Muscle of leg (tissue), 9 donors: ENCODE measurements around the gene CRABP2. TPM values are rescaled to one million over a fixed set of nuclear protein-coding genes. Genes with fewer than 3 reads are reported as not detected.

Experiments
- polyA plus RNA-seq, 8 donors: library from polyadenylated mRNA; unstranded; fragments of 120-200 nt; gene quantifications; one replicate each; pipeline versions ENCODE4 v1.2.1 to v1.2.3, GENCODE V29; 2013; ENCODE audit warnings: inconsistent platforms in 1 of 8, low replicate concordance in 1 of 8; ENCODE audit not compliant: insufficient read length in 8 of 8, insufficient read depth in 1 of 8
- total RNA-seq: library from RNA; stranded (reverse); fragments of 120-200 nt; gene quantifications from one replicate; pipeline ENCODE4 v1.2.4, GENCODE V29; 2013

The CRABP2 gene
- total and polyA plus RNA-seq, 9 donors = 209 to 376 (median 268) TPM

Other genes with a start within 250 kb of the CRABP2 start
- 16.8 TPM for gene MEF2D, start 204.8 kb downstream of the CRABP2 start, total RNA-seq
- gene MEF2D, start 204.8 kb downstream of the CRABP2 start, polyA plus RNA-seq = 10 to 100 TPM; 48.8 to 75.3 (median 60.8) TPM
- gene IQGAP3, start 133.0 kb downstream of the CRABP2 start, total RNA-seq = 5.3 TPM
- 10 to 100 TPM in 2 of 8 donors, 1 to 10 TPM in 6; 5.7 to 11.8 (median 8.7) TPM for gene IQGAP3, start 133.0 kb downstream of the CRABP2 start, polyA plus RNA-seq
- 0.09 TPM for gene TTC24, start 125.9 kb downstream of the CRABP2 start, total RNA-seq
- under 1 TPM; 0.05 to 0.61 (median 0.20) TPM for gene TTC24, start 125.9 kb downstream of the CRABP2 start, polyA plus RNA-seq
- 36.0 TPM for gene NAXE, start 113.8 kb downstream of the CRABP2 start, total RNA-seq
- gene NAXE, start 113.8 kb downstream of the CRABP2 start, polyA plus RNA-seq = 10 to 100 TPM; 24.9 to 33.9 (median 28.6) TPM
- gene GPATCH4, start 104.1 kb downstream of the CRABP2 start, total RNA-seq = 10.6 TPM
- 10 to 100 TPM; 23.7 to 32.9 (median 28.3) TPM for gene GPATCH4, start 104.1 kb downstream of the CRABP2 start, polyA plus RNA-seq
- 0.44 TPM for gene HAPLN2, start 86.2 kb downstream of the CRABP2 start, total RNA-seq
- under 1 TPM; 0.11 to 0.75 (median 0.41) TPM for gene HAPLN2, start 86.2 kb downstream of the CRABP2 start, polyA plus RNA-seq
- 0.58 TPM for gene BCAN, start 63.5 kb downstream of the CRABP2 start, total RNA-seq
- 1 to 10 TPM; 1.7 to 4.8 (median 2.9) TPM for gene BCAN, start 63.5 kb downstream of the CRABP2 start, polyA plus RNA-seq
- gene NES, start 28.2 kb downstream of the CRABP2 start, total RNA-seq = 590 TPM
- gene NES, start 28.2 kb downstream of the CRABP2 start, polyA plus RNA-seq = 1,000 to 10,000 TPM in 3 of 8 donors, 100 to 1,000 TPM in 5; 662 to 1,263 (median 888) TPM
- 13.9 TPM for gene METTL25B, start 22.9 kb upstream of the CRABP2 start, total RNA-seq
- 10 to 100 TPM; 13.9 to 24.7 (median 18.6) TPM for gene METTL25B, start 22.9 kb upstream of the CRABP2 start, polyA plus RNA-seq
- gene ISG20L2, start 23.2 kb upstream of the CRABP2 start, total RNA-seq = 14.0 TPM
- 10 to 100 TPM; 20.7 to 29.4 (median 25.3) TPM for gene ISG20L2, start 23.2 kb upstream of the CRABP2 start, polyA plus RNA-seq
- 65.0 TPM for gene MRPL24, start 35.5 kb upstream of the CRABP2 start, total RNA-seq
- 10 to 100 TPM; 64.7 to 74.0 (median 69.1) TPM for gene MRPL24, start 35.5 kb upstream of the CRABP2 start, polyA plus RNA-seq
- gene HDGF, start 46.1 kb upstream of the CRABP2 start, total RNA-seq = 123 TPM
- 100 to 1,000 TPM; 145 to 184 (median 166) TPM for gene HDGF, start 46.1 kb upstream of the CRABP2 start, polyA plus RNA-seq
- 22.7 TPM for gene PRCC, start 62.0 kb upstream of the CRABP2 start, total RNA-seq
- gene PRCC, start 62.0 kb upstream of the CRABP2 start, polyA plus RNA-seq = 10 to 100 TPM; 55.8 to 75.7 (median 63.4) TPM
- 0.71 TPM for gene SH2D2A, start 111.3 kb upstream of the CRABP2 start, total RNA-seq
- 1 to 10 TPM in 4 of 8 donors, under 1 TPM in 4; 0.61 to 1.4 (median 0.98) TPM for gene SH2D2A, start 111.3 kb upstream of the CRABP2 start, polyA plus RNA-seq
- gene INSRR, start 153.5 kb upstream of the CRABP2 start, total RNA-seq = 0.18 TPM
- 1 to 10 TPM in 3 of 8 donors, under 1 TPM in 5; 0.40 to 1.2 (median 0.66) TPM for gene INSRR, start 153.5 kb upstream of the CRABP2 start, polyA plus RNA-seq
- gene NTRK1, start 155.3 kb upstream of the CRABP2 start, total RNA-seq = 0.35 TPM
- 1 to 10 TPM in 3 of 8 donors, under 1 TPM in 5; 0.41 to 1.9 (median 0.91) TPM for gene NTRK1, start 155.3 kb upstream of the CRABP2 start, polyA plus RNA-seq
- gene PEAR1, start 188.1 kb upstream of the CRABP2 start, total RNA-seq = 12.2 TPM
- gene PEAR1, start 188.1 kb upstream of the CRABP2 start, polyA plus RNA-seq = 10 to 100 TPM; 17.9 to 35.0 (median 28.7) TPM
- gene LRRC71, start 215.0 kb upstream of the CRABP2 start, total RNA-seq = 0.53 TPM
- gene LRRC71, start 215.0 kb upstream of the CRABP2 start, polyA plus RNA-seq = 1 to 10 TPM in 4 of 8 donors, under 1 TPM in 4; 0.39 to 1.5 (median 0.92) TPM